Hepatocyte (in vitro differentiated cells): ENCODE results near the gene KLHL24.

Experiments used
- EZH2 ChIP-seq: fragments of 200-600 bp; sonication (generic); IDR thresholded peaks from 2 replicates; pipeline ENCODE4 v1.6.1; 2016; ENCODE audit warnings: antibody characterized with exemption, mild to moderate bottlenecking, borderline replicate concordance
- EZH2phosphoT487 ChIP-seq: fragments of 200-600 bp; sonication (generic); IDR thresholded peaks from one replicate; pipeline ENCODE4 v1.6.1; 2018; ENCODE audit warnings: antibody characterized with exemption, mild to moderate bottlenecking, low read depth, moderate library complexity; ENCODE audit not compliant: unreplicated experiment, severe bottlenecking
- TF ChIP-seq, protein P1 (sequence below): fragments of 200-600 bp; sonication (generic); IDR thresholded peaks from 2 replicates; pipeline ENCODE4 v1.5.1; 2016; ENCODE audit warnings: antibody characterized with exemption, mild to moderate bottlenecking; ENCODE audit not compliant: poor library complexity

DNA sequence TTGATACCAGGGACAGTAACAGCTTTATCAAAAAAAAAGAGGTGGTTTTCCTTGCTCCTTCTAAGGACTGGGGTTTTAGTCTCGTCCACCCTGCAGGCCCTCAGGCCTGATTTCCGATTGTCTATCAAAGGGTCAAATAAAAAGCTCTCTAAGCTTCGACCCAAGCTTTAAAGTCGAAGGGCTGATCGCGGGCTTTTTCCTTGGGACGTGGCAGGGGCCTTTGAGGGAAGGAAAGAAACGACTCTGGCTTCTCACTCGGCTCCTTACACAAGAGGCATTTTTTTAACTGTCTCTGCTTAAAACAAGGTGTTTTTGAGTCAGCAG, 354 bp upstream of the KLHL24 start:
- TF ChIP-seq, protein P1, sequence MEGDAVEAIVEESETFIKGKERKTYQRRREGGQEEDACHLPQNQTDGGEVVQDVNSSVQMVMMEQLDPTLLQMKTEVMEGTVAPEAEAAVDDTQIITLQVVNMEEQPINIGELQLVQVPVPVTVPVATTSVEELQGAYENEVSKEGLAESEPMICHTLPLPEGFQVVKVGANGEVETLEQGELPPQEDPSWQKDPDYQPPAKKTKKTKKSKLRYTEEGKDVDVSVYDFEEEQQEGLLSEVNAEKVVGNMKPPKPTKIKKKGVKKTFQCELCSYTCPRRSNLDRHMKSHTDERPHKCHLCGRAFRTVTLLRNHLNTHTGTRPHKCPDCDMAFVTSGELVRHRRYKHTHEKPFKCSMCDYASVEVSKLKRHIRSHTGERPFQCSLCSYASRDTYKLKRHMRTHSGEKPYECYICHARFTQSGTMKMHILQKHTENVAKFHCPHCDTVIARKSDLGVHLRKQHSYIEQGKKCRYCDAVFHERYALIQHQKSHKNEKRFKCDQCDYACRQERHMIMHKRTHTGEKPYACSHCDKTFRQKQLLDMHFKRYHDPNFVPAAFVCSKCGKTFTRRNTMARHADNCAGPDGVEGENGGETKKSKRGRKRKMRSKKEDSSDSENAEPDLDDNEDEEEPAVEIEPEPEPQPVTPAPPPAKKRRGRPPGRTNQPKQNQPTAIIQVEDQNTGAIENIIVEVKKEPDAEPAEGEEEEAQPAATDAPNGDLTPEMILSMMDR: no peak
- TF ChIP-seq EZH2 (no peak), EZH2phosphoT487 (no peak)
